Lower leg skin (tissue), 4 donors: ENCODE measurements around the gene ADD2. TPM values are rescaled to one million over a fixed set of nuclear protein-coding genes. Genes with fewer than 3 reads are reported as not detected.

ENCODE experiments used
- DNase-seq, 2 donors: peaks; one replicate each; pipeline ENCODE4 v3.0.0-alpha.2; 2019; ENCODE audit warnings: low spot score in 2 of 2
- H3K4me3 ChIP-seq: fragments of 200-600 bp; sonication (generic); 2 replicates; pipeline ENCODE4 v1.5.1; 2017; ENCODE audit warnings: mild to moderate bottlenecking, low read depth; ENCODE audit not compliant: poor library complexity, severe bottlenecking
- CTCF ChIP-seq, 3 donors: fragments of 450-650 bp; IDR thresholded peaks; one replicate each; pipeline ENCODE4 v1.5.1; 2016; ENCODE audit warnings: antibody characterized with exemption in 3 of 3, mild to moderate bottlenecking in 3 of 3, moderate library complexity in 2 of 3
- POLR2A ChIP-seq, 2 donors: fragments of 450-650 bp; IDR thresholded peaks; one replicate each; pipeline ENCODE4 v1.6.1; 2016 to 2017; ENCODE audit warnings: antibody characterized with exemption in 2 of 2, mild to moderate bottlenecking in 1 of 2, moderate library complexity in 1 of 2
- WGBS, 2 donors: methylation state at CpG; one replicate each; pipeline ENCODE4 v1.1.5; 2018; 5-methylcytosine and 5-hydroxymethylcytosine counted together
- intact Hi-C: fragments of 100-400 bp; cut with DNase I; formaldehyde crosslinking; loops from one replicate; pipeline ENCODE4 v1.15.0; 2023; ENCODE audit warnings: low total_unique reads
- total RNA-seq, 4 donors: library from RNA; depleted of rRNA; stranded (reverse); fragments of >200 nt; gene quantifications; one replicate each; pipeline ENCODE4 v1.1.0, GENCODE V29; 2016

Gene ADD2
- total RNA-seq, 4 donors from 2014 or later, result 0.17 to 1.2 (median 0.54) TPM

DNA sequence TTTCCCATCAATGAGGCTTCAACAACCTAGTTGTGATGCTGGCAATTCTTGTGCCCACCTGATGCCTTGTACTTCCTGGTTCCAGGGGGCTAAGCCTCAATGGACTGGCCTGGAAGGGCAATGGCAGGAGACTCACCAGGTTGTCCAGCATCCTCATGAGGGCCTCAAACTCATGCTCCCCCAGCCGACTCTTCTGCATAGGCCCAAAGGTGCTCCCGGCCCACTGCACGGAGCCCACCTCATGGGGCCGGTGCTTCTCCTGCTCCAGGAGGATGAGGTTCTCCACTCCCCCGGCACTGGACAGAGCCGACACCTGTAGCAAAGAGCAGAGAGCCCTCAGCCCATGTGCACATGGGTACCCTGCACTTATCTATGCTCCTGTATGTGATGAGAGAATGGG lies 84.5 kb downstream of the ADD2 start:
- TF ChIP-seq CTCF (IDR thresholded peaks at IDR 0.05), result no peak
- no peak for TF ChIP-seq POLR2A (IDR thresholded peaks at IDR 0.05)
- H3K4me3 ChIP-seq, result no peak overlapping the region
- intact Hi-C loops, result no loop called here
- peak in 1 of 2 donors; percentile 50 for DNase-seq
- WGBS, 2 donors, result 97 to 99% methylated on average over 6 of the region's 6 CpGs

DNA sequence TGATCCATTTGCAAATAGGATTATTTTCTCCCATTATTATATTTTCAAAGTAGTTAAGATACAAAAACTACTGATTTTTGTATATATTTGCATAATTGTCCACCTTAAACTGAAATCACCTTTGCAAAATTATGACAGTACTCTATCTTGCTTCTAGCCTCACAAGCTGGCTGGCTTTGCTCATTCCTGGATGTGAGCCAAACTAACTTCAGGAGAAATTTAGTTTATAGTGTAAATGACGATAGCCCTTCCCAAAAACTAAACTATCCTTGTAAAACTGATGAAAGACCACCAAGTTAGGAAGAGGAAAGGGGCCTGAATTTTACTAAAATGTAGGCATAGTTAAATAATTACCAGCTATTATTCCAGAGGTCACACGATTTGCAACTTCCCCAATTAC lies 87.3 kb downstream of the ADD2 start:
- no peak overlapping the region for H3K4me3 ChIP-seq
- 73% methylated on average over 2 of the region's 2 CpGs for WGBS, 2 donors
- no peak for TF ChIP-seq CTCF (IDR thresholded peaks at IDR 0.05)
- no peak for DNase-seq
- intact Hi-C loops, result no loop called here

DNA sequence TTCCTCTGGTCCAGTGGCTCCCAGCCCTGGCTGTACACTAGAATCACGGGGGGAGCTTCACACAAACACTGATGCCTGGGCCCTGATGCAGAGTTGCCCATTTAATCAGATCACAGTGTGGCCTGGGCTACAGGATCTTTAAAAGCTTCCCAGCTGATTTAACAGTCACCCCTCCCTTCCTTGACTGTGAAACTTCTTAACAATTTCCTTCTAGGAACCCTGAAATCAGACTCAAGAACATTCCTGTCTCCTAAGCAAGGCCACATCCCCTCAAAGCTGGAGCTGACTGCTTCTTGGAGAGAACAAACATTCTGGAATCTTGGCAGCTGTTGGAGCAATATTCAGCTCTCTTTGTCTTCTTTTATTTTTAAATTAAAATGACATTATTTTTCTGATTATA lies 88.7 kb downstream of the ADD2 start:
- no peak for DNase-seq
- intact Hi-C loops, result no loop called here

DNA sequence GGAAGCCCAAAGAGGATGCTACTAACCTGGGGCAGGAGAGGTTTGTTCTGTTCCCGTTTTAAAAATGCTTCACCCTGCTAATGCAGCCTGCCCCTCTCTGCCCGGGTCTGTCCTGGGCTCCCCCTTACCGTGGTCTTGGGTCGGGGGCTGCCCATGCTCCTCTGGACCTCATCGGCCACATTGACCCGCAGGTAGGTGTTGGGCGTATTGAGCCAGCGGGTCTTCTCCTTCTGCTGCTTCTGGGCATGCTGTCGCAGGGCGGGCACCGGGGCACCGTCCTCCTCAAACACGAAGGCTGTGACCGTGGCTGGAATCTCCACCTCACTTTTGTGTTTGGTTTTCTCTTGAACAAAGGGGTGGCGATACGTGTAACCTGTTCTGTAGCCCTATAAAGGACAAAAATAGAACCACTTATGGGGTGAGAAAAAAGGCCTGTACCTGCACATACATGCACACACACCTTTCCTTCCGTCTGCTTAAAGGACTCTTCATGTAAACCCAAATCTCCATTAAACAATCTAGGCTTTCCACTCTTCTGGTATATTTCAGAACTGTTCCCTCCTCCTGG lies 89.3 kb downstream of the ADD2 start:
- intact Hi-C loops, result no loop called here
- DNase-seq, result peak in 1 of 2 donors; percentile 70
- 89 to 90% methylated on average over 14 to 17 of the region's 17 CpGs for WGBS, 2 donors

More for the DNA sequence above, 88.7 kb downstream of the ADD2 start:
- WGBS, 2 donors, result 53 to 73% methylated on average over 1 of the region's 1 CpG
- TF ChIP-seq POLR2A (IDR thresholded peaks at IDR 0.05) (no peak), CTCF (IDR thresholded peaks at IDR 0.05) (no peak)
- H3K4me3 ChIP-seq, result no peak overlapping the region

GRCh38 chr2:70676301-70677035 lies 91.5 kb downstream of the ADD2 start:
- intact Hi-C loops, result no loop called here
- 94% methylated on average over 16 to 17 of the region's 20 CpGs for WGBS, 2 donors
- peak in 1 of 2 donors; percentile 57 for DNase-seq
- TF ChIP-seq POLR2A (IDR thresholded peaks at IDR 0.05) (no peak), CTCF (IDR thresholded peaks at IDR 0.05) (no peak)
- no peak overlapping the region for H3K4me3 ChIP-seq

More for the DNA sequence above, 89.3 kb downstream of the ADD2 start:
- TF ChIP-seq POLR2A (IDR thresholded peaks at IDR 0.05) (no peak), CTCF (IDR thresholded peaks at IDR 0.05) (no peak)
- no peak overlapping the region for H3K4me3 ChIP-seq
